Liver (tissue), 9 donors: ENCODE data around the gene ATP8B3. TPM values are rescaled to one million over a fixed set of nuclear protein-coding genes. Genes with fewer than 3 reads are reported as not detected.

Experiments used
- DNase-seq: peaks from one replicate; pipeline ENCODE4 v3.0.0-alpha.2; 2017; ENCODE audit warnings: low spot score
- H3K27ac ChIP-seq, 2 donors: one replicate each; pipeline ENCODE4 v1.7.0; 2013; ENCODE audit warnings: inconsistent platforms in 2 of 2, low read length in 2 of 2, control low read depth in 1 of 2, low read depth in 1 of 2, mild to moderate bottlenecking in 1 of 2
- H3K27me3 ChIP-seq, 4 donors: one replicate each; pipeline versions ENCODE4 v1.6.1 to v1.7.0; 2013; ENCODE audit warnings: low read length in 3 of 4, inconsistent platforms in 1 of 4, mild to moderate bottlenecking in 1 of 4, moderate library complexity in 1 of 4; ENCODE audit not compliant: control insufficient read depth in 4 of 4, insufficient read depth in 4 of 4
- H3K36me3 ChIP-seq, 4 donors: one replicate each; pipeline versions ENCODE4 v1.6.1 to v1.7.0; 2013; ENCODE audit warnings: low read length in 3 of 4, mild to moderate bottlenecking in 3 of 4, low read depth in 1 of 4, moderate library complexity in 1 of 4; ENCODE audit not compliant: control insufficient read depth in 4 of 4, insufficient read depth in 3 of 4
- H3K4me1 ChIP-seq, 4 donors: one replicate each; pipeline versions ENCODE4 v1.6.1 to v1.7.0; 2013; ENCODE audit warnings: low read length in 3 of 4, mild to moderate bottlenecking in 3 of 4, moderate library complexity in 1 of 4; ENCODE audit not compliant: control insufficient read depth in 4 of 4, insufficient read depth in 4 of 4
- H3K4me3 ChIP-seq, 3 donors: one replicate each; pipeline versions ENCODE4 v1.6.1 to v1.7.0; 2013; ENCODE audit warnings: low read length in 3 of 3, control low read depth in 1 of 3, low read depth in 1 of 3, mild to moderate bottlenecking in 1 of 3
- H3K9ac ChIP-seq, 2 donors: one replicate each; pipeline ENCODE4 v1.7.0; 2013; ENCODE audit warnings: low read length in 2 of 2, mild to moderate bottlenecking in 2 of 2, moderate library complexity in 2 of 2, control low read depth in 1 of 2, low read depth in 1 of 2
- H3K9me3 ChIP-seq, 4 donors: one replicate each; pipeline versions ENCODE4 v1.6.1 to v1.7.0; 2013; ENCODE audit warnings: low read length in 3 of 4; ENCODE audit not compliant: control insufficient read depth in 4 of 4
- ATF3 ChIP-seq: IDR thresholded peaks from 2 replicates; pipeline ENCODE4 v1.6.1; 2016; ENCODE audit warnings: antibody characterized with exemption
- CTCF ChIP-seq: fragments of 150-350 bp; IDR thresholded peaks from 2 replicates; pipeline ENCODE4 v1.5.1; 2017; ENCODE audit warnings: improper control_type of control experiment, low read depth, low read length; ENCODE audit not compliant: missing input control
- EGR1 ChIP-seq, 2 donors: IDR thresholded peaks; 2 replicates each; pipeline ENCODE4 v1.6.1; 2016 to 2018; ENCODE audit warnings: antibody characterized with exemption in 2 of 2, low read depth in 2 of 2
- FOXA1 ChIP-seq: IDR thresholded peaks from 2 replicates; pipeline ENCODE4 v1.6.1; 2016; ENCODE audit warnings: antibody characterized with exemption
- GABPA ChIP-seq, 2 donors: IDR thresholded peaks in 1 of 2; conservative IDR thresholded peaks in 1 of 2; 2 replicates each; pipeline ENCODE4 v1.6.1; 2016; ENCODE audit warnings: antibody characterized with exemption in 2 of 2, mild to moderate bottlenecking in 1 of 2, moderate library complexity in 1 of 2
- HNF4A ChIP-seq, 2 donors: conservative IDR thresholded peaks; 2 replicates each; pipeline ENCODE4 v1.6.1; 2016; ENCODE audit warnings: antibody characterized with exemption in 2 of 2, mild to moderate bottlenecking in 2 of 2
- MAX ChIP-seq: IDR thresholded peaks from 2 replicates; pipeline ENCODE4 v1.6.1; 2016; ENCODE audit warnings: antibody characterized with exemption
- NR2F2 ChIP-seq: IDR thresholded peaks from 2 replicates; pipeline ENCODE4 v1.6.1; 2016; ENCODE audit warnings: antibody characterized with exemption
- RAD21 ChIP-seq, 2 donors: IDR thresholded peaks; 2 replicates each; pipeline ENCODE4 v1.6.1; 2016; ENCODE audit warnings: antibody characterized with exemption in 2 of 2, mild to moderate bottlenecking in 2 of 2
- REST ChIP-seq: IDR thresholded peaks from 2 replicates; pipeline ENCODE4 v1.6.1; 2016; ENCODE audit warnings: antibody characterized with exemption, mild to moderate bottlenecking
- RXRA ChIP-seq, 2 donors: IDR thresholded peaks; 2 replicates each; pipeline ENCODE4 v1.6.1; 2017 to 2018; ENCODE audit warnings: antibody characterized with exemption in 2 of 2, mild to moderate bottlenecking in 1 of 2
- TAF1 ChIP-seq: conservative IDR thresholded peaks from 2 replicates; pipeline ENCODE4 v1.6.1; 2016; ENCODE audit warnings: antibody characterized with exemption, mild to moderate bottlenecking
- YY1 ChIP-seq: IDR thresholded peaks from 2 replicates; pipeline ENCODE4 v1.6.1; 2016; ENCODE audit warnings: antibody characterized with exemption, mild to moderate bottlenecking
- ZBTB33 ChIP-seq: IDR thresholded peaks from 2 replicates; pipeline ENCODE4 v1.6.1; 2016; ENCODE audit warnings: antibody characterized with exemption
- WGBS: extraction: QIAGEN DNeasy Blood & Tissue Kit; methylation state at CpG from one replicate; pipeline ENCODE4 v1.1.7; 2013; 5-methylcytosine and 5-hydroxymethylcytosine counted together
- polyA plus RNA-seq, 2 donors: library from polyadenylated mRNA; stranded (reverse) in 1 of 2; unstranded in 1 of 2; fragments of 200-250 nt in 1 of 2; fragments of >200 nt in 1 of 2; fragmentation: Nextera tagmentation in 1 of 2; extraction: Ambion mirVana in 1 of 2; gene quantifications; one replicate each; pipeline versions ENCODE4 v1.2.1 to v1.2.3, GENCODE V29; 2013 to 2015
- total RNA-seq, 2 donors: library from RNA; depleted of rRNA; stranded (reverse); fragments of >200 nt; gene quantifications; one replicate each; pipeline ENCODE4 v1.2.3, GENCODE V29; 2014
- donor health status: healthy.
- donor health status: healthy.
- donor health status: healthy.
- donor health status: healthy.
- donor health status: healthy.

Gene ATP8B3
- total and polyA plus RNA-seq, 4 donors = 0.42 to 3.1 (median 0.52) TPM

- WGBS = 4% methylated on average over 43 of the region's 43 CpGs
- peaks cover 15 to 50% (median 20%) of the 10 kb centered on the region in 4 donors for H3K27me3 ChIP-seq
- peaks cover 13 to 26% (median 16%) of the 10 kb centered on the region in 4 donors for H3K4me1 ChIP-seq
- H3K36me3 ChIP-seq = no peaks in the 10 kb centered on the region
- H3K27ac ChIP-seq = no peak overlapping the region
- DNase-seq = no peak
- H3K9ac ChIP-seq = no peak overlapping the region
- peak overlapping the region in 1 of 3 donors; percentile 24 for H3K4me3 ChIP-seq
- no peak for TF ChIP-seq MAX
- TF ChIP-seq CTCF = no peak
- no peak for TF ChIP-seq TAF1
- no peak for TF ChIP-seq YY1
- no peak for TF ChIP-seq HNF4A (conservative IDR thresholded peaks at IDR 0.05)
- no peak for TF ChIP-seq RXRA (IDR thresholded peaks at IDR 0.05)
- TF ChIP-seq REST = no peak
- TF ChIP-seq ATF3 = no peak
- no peak for TF ChIP-seq NR2F2
- TF ChIP-seq GABPA (IDR thresholded peaks at IDR 0.05 in 1 of 2, conservative IDR thresholded peaks at IDR 0.05 in 1 of 2) = no peak
- TF ChIP-seq ZBTB33 = no peak
- TF ChIP-seq EGR1 (IDR thresholded peaks at IDR 0.05; ENCODE audit: low read depth in 2 of 2) = no peak
- TF ChIP-seq RAD21 (IDR thresholded peaks at IDR 0.05) = no peak
- no peak for TF ChIP-seq FOXA1
- no peaks in the 10 kb centered on the region for H3K9me3 ChIP-seq
These were observed 56.5 kb downstream of the ATP8B3 start for GRCh38 chr19:1755467-1756171.
